ENCODE measurements around the gene LUC7L3.
"Not testable (repeated sequence)": the region's sequence is repeated elsewhere in the genome, so short reads cannot be mapped to it uniquely, and the experiment has no call there.

The LUC7L3 gene

DNA sequence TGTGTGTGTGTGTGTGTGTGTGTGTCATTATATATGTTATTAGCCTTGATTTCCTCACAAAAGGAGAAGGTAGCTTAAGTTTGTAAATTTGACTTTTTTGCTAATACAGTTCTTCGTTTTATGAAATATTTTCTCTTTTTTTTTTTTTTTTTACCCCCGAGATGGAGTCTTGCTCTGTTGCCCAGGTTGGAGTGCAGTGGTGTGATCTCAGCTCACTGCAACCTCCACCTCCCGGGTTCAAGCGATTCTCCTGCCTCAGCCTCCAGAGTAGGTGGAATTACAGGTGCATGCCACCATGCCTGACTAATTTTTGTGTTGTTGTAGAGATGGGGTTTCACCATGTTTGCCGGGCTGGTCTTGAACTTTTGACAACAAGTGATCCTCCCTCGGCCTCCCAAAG is 5.2 kb downstream of the LUC7L3 start:
- H3K9me3 ChIP-seq (ENCODE audit: control insufficient read depth, low read length); H3K36me3 ChIP-seq (ENCODE audit: control insufficient read depth, insufficient read depth, low read length); H3K4me3 ChIP-seq (ENCODE audit: low read length); H3K9ac ChIP-seq (ENCODE audit: low read length); H3K27me3 ChIP-seq (ENCODE audit: control insufficient read depth, insufficient read depth, low read length): not testable (repeated sequence)
- H3K4me1 ChIP-seq (ENCODE audit: control insufficient read depth, insufficient read depth, low read length) = peaks cover 28% of the 10 kb centered on the region

DNA sequence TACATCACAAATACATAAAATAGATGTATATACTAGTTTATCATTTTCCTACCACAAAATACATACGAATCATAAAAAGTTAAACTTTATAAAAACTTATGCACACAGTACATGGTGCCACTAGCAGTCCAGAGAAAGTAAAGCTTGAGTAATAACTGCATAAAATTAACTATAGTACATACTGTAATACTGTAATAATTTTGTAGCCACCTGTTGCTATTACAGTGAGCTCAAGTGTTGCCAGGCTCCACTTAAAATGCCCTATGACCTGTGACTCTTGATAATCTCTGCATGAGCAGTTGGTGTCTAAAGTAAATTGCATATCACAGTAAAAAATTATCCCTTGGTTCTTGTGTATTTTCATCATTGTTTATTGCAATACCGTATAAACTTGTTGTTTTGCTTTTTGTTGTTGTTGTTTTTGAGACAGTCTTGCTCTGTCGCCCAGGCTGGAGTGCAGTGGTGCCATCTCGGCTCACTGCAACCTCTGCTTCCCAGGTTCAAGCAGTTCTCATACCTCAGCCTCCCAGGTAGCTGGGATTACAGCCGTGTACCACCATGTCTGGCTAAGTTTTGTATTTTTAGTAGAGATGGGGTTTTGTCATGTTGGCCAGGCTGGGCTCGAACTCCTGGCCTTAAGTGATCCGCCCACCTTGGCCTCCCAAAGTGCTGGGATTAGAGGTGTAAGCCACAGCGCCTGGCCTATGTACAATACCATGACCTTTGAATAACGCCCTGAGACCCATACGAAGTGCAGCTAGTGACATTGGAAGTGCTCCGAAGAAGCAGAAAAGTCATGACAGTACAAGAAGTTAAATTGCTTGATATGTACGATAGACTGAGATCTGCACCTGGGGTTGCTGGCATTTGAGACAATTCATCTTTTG is 6.6 kb downstream of the LUC7L3 start:
- H3K36me3 ChIP-seq (ENCODE audit: control insufficient read depth, insufficient read depth, low read length) = no peaks in the 10 kb centered on the region
- H3K9ac ChIP-seq (ENCODE audit: low read length) = no peak overlapping the region

DNA sequence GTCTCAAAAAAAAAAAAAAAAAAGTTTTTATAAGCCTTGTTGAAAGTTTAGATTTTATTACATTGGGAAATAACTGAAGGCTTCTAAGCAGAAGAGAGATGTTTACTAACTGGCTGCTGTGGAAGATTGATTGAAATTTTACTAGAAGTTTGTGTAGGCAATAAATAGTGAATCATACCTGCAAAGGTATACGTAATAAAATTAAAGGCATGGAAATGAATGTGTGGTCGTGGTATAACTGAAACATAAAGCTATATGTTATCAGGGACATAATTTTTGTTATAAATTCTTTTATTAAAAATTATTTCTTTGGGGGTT is 8.7 kb downstream of the LUC7L3 start:
- H3K36me3 ChIP-seq (ENCODE audit: control insufficient read depth, insufficient read depth, low read length) = no peaks in the 10 kb centered on the region
- no peaks in the 10 kb centered on the region for H3K9me3 ChIP-seq (ENCODE audit: control insufficient read depth, low read length)
- H3K9ac ChIP-seq (ENCODE audit: low read length) = no peak overlapping the region
- no peak overlapping the region for H3K4me3 ChIP-seq (ENCODE audit: low read length)
- no peaks in the 10 kb centered on the region for H3K27me3 ChIP-seq (ENCODE audit: control insufficient read depth, insufficient read depth, low read length)
- peaks cover 32% of the 10 kb centered on the region for H3K4me1 ChIP-seq (ENCODE audit: control insufficient read depth, insufficient read depth, low read length)

More for the DNA sequence above, 6.6 kb downstream of the LUC7L3 start:
- no peaks in the 10 kb centered on the region for H3K27me3 ChIP-seq (ENCODE audit: control insufficient read depth, insufficient read depth, low read length)
- no peak overlapping the region for H3K4me3 ChIP-seq (ENCODE audit: low read length)
- H3K9me3 ChIP-seq (ENCODE audit: control insufficient read depth, low read length) = no peaks in the 10 kb centered on the region
- H3K4me1 ChIP-seq (ENCODE audit: control insufficient read depth, insufficient read depth, low read length) = peaks cover 34% of the 10 kb centered on the region

DNA sequence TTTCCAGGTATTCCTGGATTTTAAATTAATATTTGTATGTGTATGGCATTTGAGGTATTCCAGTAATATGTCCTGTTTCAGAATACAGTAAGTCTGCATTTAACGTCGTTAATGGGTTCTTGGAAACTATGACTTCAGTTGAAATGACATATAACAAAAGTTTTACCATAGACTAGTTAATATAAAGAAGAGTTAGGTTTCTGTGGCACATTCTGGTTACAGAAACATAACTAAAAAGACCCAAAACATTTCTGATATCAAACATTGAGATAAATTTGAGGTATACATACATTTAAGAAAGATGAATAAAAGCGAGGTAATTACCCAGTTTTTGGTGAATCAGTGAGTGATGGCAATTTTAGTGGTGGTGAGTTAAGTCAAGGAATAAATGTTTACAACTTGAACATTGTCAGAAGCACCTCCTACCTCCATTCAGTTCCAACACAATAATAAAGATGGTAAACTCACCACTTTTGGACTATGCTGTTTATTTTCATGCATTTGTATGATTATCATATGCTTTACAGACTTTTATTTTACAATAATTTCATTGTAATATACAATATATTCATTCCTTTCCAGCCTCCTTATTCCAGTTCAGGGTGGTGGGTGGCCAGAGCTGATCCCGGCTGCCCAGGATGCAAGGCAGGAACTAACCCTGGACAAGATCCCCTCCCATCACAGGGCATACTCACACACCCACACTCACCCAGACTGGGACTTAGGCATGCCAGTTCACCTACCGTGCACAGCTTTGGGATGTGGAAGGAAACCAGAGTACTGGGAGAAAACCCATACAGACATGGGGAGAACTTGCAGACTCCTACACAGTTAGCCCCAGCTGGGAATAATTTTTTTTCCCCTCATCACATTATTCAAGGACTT is 9.7 kb downstream of the LUC7L3 start:
- H3K27me3 ChIP-seq (ENCODE audit: control insufficient read depth, insufficient read depth, low read length) = no peaks in the 10 kb centered on the region
- no peak overlapping the region for H3K4me3 ChIP-seq (ENCODE audit: low read length)
- no peak overlapping the region for H3K9ac ChIP-seq (ENCODE audit: low read length)
- no peaks in the 10 kb centered on the region for H3K36me3 ChIP-seq (ENCODE audit: control insufficient read depth, insufficient read depth, low read length)
- peaks cover 27% of the 10 kb centered on the region for H3K4me1 ChIP-seq (ENCODE audit: control insufficient read depth, insufficient read depth, low read length)
- no peaks in the 10 kb centered on the region for H3K9me3 ChIP-seq (ENCODE audit: control insufficient read depth, low read length)

DNA sequence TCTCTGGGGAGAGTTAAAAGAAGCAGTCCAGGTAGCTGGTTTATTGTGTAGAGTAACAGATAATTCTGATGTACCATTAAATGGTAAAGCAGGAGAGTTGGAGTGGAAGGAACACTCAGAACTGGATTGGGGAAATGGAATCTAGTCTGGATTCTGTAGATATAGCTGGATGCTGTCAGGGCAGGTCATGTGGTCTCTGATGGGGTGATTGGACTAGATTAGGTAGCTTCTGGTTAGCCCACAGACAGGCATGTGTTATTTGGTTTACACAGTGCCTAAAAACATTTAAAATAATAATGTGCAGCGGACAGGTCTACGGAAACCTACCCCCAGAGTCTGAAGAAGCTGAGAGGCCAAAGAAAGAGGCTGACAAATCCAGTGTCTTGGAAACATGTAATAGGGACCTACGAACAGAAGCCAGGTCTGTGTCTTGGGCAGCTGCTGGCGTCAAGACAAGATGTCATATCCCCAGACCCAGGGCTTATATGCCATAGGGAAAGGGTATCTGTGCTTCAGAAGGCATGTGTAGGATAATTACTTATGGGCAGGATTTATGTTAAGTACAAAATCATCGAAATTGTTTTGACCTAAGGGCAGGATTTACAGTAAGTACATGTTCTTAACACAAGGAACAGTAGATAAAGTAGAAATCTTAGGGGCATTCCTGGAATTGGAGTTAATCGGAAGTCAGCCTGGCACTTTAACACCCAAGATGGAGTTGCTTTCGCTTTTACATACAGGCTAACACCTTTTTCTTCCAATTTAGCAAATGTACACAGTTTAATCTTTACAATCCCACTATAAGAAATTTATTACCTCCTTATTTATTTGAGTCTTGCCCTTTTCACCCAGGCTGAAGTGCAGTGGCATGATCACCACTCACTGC is 12.4 kb downstream of the LUC7L3 start:
- H3K27me3 ChIP-seq (ENCODE audit: control insufficient read depth, insufficient read depth, low read length) = no peaks in the 10 kb centered on the region
- no peaks in the 10 kb centered on the region for H3K36me3 ChIP-seq (ENCODE audit: control insufficient read depth, insufficient read depth, low read length)
- H3K9ac ChIP-seq (ENCODE audit: low read length) = no peak overlapping the region
- H3K4me1 ChIP-seq (ENCODE audit: control insufficient read depth, insufficient read depth, low read length) = peaks cover 23% of the 10 kb centered on the region
- no peak overlapping the region for H3K4me3 ChIP-seq (ENCODE audit: low read length)
- no peaks in the 10 kb centered on the region for H3K9me3 ChIP-seq (ENCODE audit: control insufficient read depth, low read length)

DNA sequence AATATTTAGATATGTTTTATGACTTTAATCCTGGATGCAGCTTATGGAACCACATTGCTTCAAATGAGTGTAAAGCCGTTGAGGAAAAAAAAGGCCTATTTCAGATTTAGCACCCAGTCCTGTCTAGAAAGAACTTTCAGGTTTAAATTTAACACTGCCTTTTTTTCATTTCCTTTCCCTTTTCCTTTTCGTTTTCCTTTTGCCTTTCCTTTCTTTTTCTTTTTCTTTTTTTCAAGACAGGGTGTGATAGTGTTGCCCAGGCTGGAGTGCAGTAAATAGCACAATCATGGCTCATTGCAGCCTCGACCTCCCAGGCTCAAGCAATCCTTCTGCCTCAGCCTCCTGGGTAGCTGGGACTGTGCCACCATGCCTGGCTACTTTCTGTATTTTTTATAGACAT is 15.9 kb downstream of the LUC7L3 start:
- Histone ChIP-seq H3K9ac (ENCODE audit: low read length) (no peak overlapping the region), H3K4me3 (ENCODE audit: low read length) (no peak overlapping the region), H3K4me1 (ENCODE audit: control insufficient read depth, insufficient read depth, low read length) (peaks cover 16% of the 10 kb centered on the region), H3K9me3 (ENCODE audit: control insufficient read depth, low read length) (no peaks in the 10 kb centered on the region), H3K36me3 (ENCODE audit: control insufficient read depth, insufficient read depth, low read length) (no peaks in the 10 kb centered on the region), H3K27me3 (ENCODE audit: control insufficient read depth, insufficient read depth, low read length) (no peaks in the 10 kb centered on the region)

DNA sequence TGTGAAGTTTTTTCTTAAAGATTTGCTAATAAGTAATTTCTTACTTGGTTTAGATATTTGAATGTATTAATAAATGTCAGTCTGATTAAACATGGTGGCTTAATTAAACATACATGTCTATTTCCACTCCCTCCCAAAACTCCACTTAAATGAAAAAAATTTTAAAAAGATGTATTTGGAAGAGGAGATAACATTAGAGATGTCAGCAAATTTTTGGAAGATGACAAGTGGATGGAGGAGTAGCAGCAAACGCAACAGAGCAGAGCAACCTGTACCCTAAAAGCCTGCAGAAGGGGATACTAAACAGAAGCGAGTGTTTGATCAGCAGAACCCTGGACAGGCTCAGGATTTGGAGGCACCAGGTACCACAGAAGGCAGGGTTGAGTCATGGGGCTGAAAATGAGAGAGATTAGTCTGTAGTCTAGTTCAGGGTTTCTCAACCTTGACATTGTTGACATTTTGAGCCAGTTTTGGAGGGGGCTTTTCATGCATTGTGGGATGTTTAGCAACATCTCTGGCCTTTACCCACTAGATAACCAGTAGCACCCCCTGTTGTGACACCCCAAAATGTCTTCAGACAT is 17.8 kb downstream of the LUC7L3 start:
- no peaks in the 10 kb centered on the region for H3K27me3 ChIP-seq (ENCODE audit: control insufficient read depth, insufficient read depth, low read length)
- no peak overlapping the region for H3K4me3 ChIP-seq (ENCODE audit: low read length)
- peaks cover 1% of the 10 kb centered on the region for H3K4me1 ChIP-seq (ENCODE audit: control insufficient read depth, insufficient read depth, low read length)
- peaks cover 6% of the 10 kb centered on the region for H3K36me3 ChIP-seq (ENCODE audit: control insufficient read depth, insufficient read depth, low read length)
- no peak overlapping the region for H3K9ac ChIP-seq (ENCODE audit: low read length)
- H3K9me3 ChIP-seq (ENCODE audit: control insufficient read depth, low read length) = no peaks in the 10 kb centered on the region

DNA sequence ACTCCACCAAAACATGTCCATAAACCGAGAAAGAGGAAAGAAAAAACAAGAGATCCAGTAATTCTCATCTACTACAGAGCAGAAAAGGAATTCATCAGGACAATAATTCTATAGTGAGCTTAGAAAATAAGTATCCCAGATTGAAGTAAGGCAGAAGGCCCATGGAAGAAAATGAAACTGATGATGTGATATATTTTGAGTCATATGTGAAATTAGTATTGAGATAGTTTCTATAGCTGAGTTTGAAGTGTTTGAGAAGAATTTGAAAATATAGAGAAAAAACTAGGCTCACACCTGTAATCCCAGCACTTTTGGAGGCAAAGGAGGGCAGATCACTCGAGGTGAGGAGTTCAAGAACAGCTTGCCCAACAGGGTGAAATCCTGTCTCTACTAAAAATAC is 19.7 kb downstream of the LUC7L3 start:
- Histone ChIP-seq H3K4me1 (ENCODE audit: control insufficient read depth, insufficient read depth, low read length) (no peaks in the 10 kb centered on the region), H3K4me3 (ENCODE audit: low read length) (no peak overlapping the region), H3K9ac (ENCODE audit: low read length) (no peak overlapping the region), H3K36me3 (ENCODE audit: control insufficient read depth, insufficient read depth, low read length) (peaks cover 6% of the 10 kb centered on the region), H3K9me3 (ENCODE audit: control insufficient read depth, low read length) (no peaks in the 10 kb centered on the region), H3K27me3 (ENCODE audit: control insufficient read depth, insufficient read depth, low read length) (no peaks in the 10 kb centered on the region)

DNA sequence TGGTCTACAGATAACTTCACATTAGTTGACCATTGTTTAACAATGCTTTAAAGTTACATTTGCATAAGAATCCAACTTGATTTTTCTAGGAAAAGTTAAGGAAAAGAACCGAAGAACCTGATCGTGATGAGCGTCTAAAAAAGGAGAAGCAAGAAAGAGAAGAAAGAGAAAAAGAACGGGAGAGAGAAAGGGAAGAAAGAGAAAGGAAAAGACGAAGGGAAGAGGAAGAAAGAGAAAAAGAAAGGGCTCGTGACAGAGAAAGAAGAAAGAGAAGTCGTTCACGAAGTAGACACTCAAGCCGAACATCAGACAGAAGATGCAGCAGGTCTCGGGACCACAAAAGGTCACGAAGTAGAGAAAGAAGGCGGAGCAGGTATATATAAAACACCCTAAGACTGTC is 26.2 kb downstream of the LUC7L3 start:
- peaks cover 6% of the 10 kb centered on the region for H3K36me3 ChIP-seq (ENCODE audit: control insufficient read depth, insufficient read depth, low read length)
- H3K4me1 ChIP-seq (ENCODE audit: control insufficient read depth, insufficient read depth, low read length) = no peaks in the 10 kb centered on the region
- H3K4me3 ChIP-seq (ENCODE audit: low read length) = no peak overlapping the region
- H3K9me3 ChIP-seq (ENCODE audit: control insufficient read depth, low read length) = no peaks in the 10 kb centered on the region
- no peak overlapping the region for H3K9ac ChIP-seq (ENCODE audit: low read length)
- H3K27me3 ChIP-seq (ENCODE audit: control insufficient read depth, insufficient read depth, low read length) = no peaks in the 10 kb centered on the region

DNA sequence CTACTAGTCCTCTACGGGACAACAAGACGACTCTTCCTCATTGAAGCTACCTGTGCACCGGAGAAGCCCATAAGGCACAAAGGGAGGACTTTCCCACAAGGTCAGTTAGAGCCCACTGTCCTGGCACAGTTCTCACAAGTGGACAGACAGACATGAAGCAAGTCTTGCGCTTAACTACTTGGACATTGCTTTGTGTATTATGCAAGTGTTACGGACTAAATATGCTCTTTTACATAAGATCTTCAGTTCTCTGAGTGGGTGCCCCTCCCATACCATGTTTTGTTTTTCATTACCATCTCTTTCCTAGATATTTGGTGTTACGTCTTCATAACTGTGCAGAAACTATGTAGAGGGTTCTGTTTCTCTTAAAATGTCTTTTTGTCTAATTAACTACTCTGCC is 29.8 kb downstream of the LUC7L3 start:
- no peaks in the 10 kb centered on the region for H3K9me3 ChIP-seq (ENCODE audit: control insufficient read depth, low read length)
- H3K4me1 ChIP-seq (ENCODE audit: control insufficient read depth, insufficient read depth, low read length) = no peaks in the 10 kb centered on the region
- no peak overlapping the region for H3K4me3 ChIP-seq (ENCODE audit: low read length)
- no peak overlapping the region for H3K9ac ChIP-seq (ENCODE audit: low read length)
- no peaks in the 10 kb centered on the region for H3K36me3 ChIP-seq (ENCODE audit: control insufficient read depth, insufficient read depth, low read length)
- no peaks in the 10 kb centered on the region for H3K27me3 ChIP-seq (ENCODE audit: control insufficient read depth, insufficient read depth, low read length)

DNA sequence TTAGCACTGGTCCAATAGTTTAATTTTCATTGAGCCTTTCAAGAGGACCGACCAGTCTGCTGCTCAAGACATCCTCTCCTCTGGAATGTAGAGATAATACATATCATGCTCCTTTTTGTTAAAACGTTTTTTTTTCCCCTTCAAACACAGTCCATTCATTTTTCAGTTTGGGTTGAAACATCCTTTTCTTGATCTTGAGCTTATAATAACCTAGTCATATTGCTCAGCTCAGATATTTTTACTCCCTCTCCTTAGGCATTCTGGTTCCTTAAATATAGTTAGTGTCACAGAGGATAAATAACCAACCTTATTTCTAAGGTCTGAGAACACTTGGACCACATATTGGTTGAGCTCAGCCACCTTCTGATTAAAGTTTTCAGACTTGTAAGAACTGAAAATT is 35.1 kb downstream of the LUC7L3 start:
- H3K4me1 ChIP-seq (ENCODE audit: control insufficient read depth, insufficient read depth, low read length) = peaks cover 14% of the 10 kb centered on the region
- no peaks in the 10 kb centered on the region for H3K27me3 ChIP-seq (ENCODE audit: control insufficient read depth, insufficient read depth, low read length)
- H3K4me3 ChIP-seq (ENCODE audit: low read length) = no peak overlapping the region
- no peaks in the 10 kb centered on the region for H3K36me3 ChIP-seq (ENCODE audit: control insufficient read depth, insufficient read depth, low read length)
- H3K9me3 ChIP-seq (ENCODE audit: control insufficient read depth, low read length) = no peaks in the 10 kb centered on the region
- H3K9ac ChIP-seq (ENCODE audit: low read length) = no peak overlapping the region
